ENCODE results near the gene CX3CL1. TPM values are rescaled to one million over a fixed set of nuclear protein-coding genes. Genes with fewer than 3 reads are reported as not detected.

Gene CX3CL1
- total and polyA plus RNA-seq, 2 donors (not counting 1 experiment from before 2014, with no cell fraction given), result not detected

DNA sequence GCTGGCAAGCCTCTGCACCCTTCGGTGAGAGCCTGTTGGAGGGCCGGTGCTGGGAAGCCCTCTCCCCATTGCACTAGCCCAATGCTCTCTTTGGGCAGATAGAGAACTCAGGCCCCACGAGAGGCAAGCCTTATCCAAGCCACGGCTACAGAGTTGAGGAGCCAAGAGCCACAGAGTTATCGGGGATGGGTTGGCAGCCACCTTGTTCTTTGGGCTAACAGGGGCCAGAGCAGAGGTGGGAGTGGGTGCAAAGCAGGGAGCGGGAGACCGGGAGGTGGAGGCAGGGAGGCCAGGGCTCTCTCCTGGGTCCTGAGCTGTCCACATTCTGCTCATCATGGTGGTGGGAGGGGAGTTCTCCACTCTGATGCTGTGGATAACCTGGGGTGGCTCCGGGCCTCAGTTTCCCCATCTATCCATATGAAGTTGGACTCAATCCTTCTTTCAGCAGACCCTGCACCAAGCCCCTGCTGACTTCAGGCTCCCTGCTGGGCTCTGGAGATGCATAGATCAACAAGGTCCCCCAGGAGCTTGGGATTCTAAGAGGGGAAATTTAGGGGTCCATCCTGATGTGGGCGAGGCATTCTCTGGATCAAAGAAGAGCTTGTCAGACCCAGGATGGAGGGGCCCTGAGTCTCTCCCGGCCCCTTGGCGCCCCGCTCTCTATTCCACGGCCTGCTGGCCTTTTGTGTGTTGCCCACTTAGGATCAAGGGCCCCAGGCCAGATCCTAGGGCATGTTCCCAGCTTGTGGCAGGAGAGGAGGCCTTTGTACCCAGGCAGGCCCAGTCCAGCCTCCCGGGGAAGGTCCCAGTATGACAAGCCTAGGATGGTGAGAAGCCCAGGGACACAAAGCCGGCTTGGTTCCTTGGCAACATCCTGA lies 557 bp upstream of the CX3CL1 start:
- ATAC-seq (ENCODE audit: low read depth) (no peak), DNase-seq (no peak)
- Histone ChIP-seq H3K4me3 (ENCODE audit: control extremely low read depth in 1 of 5, extremely low read depth in 1 of 5, insufficient read depth in 1 of 5, low read depth in 2 of 5, low read length in 4 of 5) (no peak overlapping the region), H3K9me3 (ENCODE audit: control extremely low read depth in 1 of 3, control insufficient read depth in 2 of 3, insufficient read depth in 1 of 3, low read length in 2 of 3) (peaks cover 0 to 3% (median 0%) of the 10 kb centered on the region in 3 donors), H3K4me2 (replicated peaks; ENCODE audit: low read depth, low read length, poor library complexity, severe bottlenecking) (no peak overlapping the region), H3K4me1 (ENCODE audit: control insufficient read depth in 2 of 2, insufficient read depth in 2 of 2, low read length in 2 of 2) (no peaks in the 10 kb centered on the region), H4K20me1 (ENCODE audit: control insufficient read depth, insufficient read depth, low read length, poor library complexity, severe bottlenecking) (no peaks in the 10 kb centered on the region), H3K36me3 (replicated peaks in 1 of 2; ENCODE audit: control extremely low read depth in 1 of 2, control insufficient read depth in 1 of 2, extremely low read depth in 1 of 2, insufficient read depth in 2 of 2, low read length in 1 of 2) (no peaks in the 10 kb centered on the region), H3K9ac (ENCODE audit: low read length) (no peak overlapping the region), H3K79me2 (ENCODE audit: control insufficient read depth, insufficient read depth, low read length) (no peaks in the 10 kb centered on the region), H3K27ac (ENCODE audit: low read length in 2 of 2) (no peak overlapping the region), H3K27me3 (replicated peaks in 1 of 4; ENCODE audit: control extremely low read depth in 1 of 4, control insufficient read depth in 3 of 4, insufficient read depth in 4 of 4, low read length in 3 of 4) (peaks cover 0 to 8% (median 1%) of the 10 kb centered on the region in 4 experiments), H2AFZ (ENCODE audit: insufficient read depth, low read depth, low read length, poor library complexity, severe bottlenecking) (no peak overlapping the region)
- 92% methylated on average over 14 of the region's 15 CpGs for WGBS (ENCODE audit: insufficient coverage)
- intact Hi-C loops (cut with micrococcal nuclease), result no loop called here
- CTCF ChIA-PET, result no interaction called here
- POLR2A ChIA-PET, result no interaction called here
- H3K9me3 Mint-ChIP-seq (ENCODE audit: insufficient read depth), result no peaks in the 10 kb centered on the region
- H3K27me3 Mint-ChIP-seq, result peaks cover 8% of the 10 kb centered on the region
- no peak overlapping the region for H3K27ac Mint-ChIP-seq
- no peak overlapping the region for H3K4me3 Mint-ChIP-seq
- TF ChIP-seq, protein P1, sequence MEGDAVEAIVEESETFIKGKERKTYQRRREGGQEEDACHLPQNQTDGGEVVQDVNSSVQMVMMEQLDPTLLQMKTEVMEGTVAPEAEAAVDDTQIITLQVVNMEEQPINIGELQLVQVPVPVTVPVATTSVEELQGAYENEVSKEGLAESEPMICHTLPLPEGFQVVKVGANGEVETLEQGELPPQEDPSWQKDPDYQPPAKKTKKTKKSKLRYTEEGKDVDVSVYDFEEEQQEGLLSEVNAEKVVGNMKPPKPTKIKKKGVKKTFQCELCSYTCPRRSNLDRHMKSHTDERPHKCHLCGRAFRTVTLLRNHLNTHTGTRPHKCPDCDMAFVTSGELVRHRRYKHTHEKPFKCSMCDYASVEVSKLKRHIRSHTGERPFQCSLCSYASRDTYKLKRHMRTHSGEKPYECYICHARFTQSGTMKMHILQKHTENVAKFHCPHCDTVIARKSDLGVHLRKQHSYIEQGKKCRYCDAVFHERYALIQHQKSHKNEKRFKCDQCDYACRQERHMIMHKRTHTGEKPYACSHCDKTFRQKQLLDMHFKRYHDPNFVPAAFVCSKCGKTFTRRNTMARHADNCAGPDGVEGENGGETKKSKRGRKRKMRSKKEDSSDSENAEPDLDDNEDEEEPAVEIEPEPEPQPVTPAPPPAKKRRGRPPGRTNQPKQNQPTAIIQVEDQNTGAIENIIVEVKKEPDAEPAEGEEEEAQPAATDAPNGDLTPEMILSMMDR (IDR thresholded peaks at IDR 0.05), result no peak
- TF ChIP-seq EZH2 (IDR thresholded peaks at IDR 0.05; ENCODE audit: borderline replicate concordance, insufficient read depth, low read depth, low read length, poor library complexity, severe bottlenecking), result no peak
- peaks cover 4% of the 10 kb centered on the region for H3K4me1 Mint-ChIP-seq

Data from B cell (primary cell).